GM19455 (cell line): ENCODE results near the gene EDEM3.
A peak's percentile ranks its signal among the peaks of the same experiment; 100 is the strongest.

ENCODE experiments used
- ATAC-seq: cut with Tn5 transposase; IDR thresholded peaks from one replicate; pipeline ENCODE4 v1.9.1; 2021; ENCODE audit not compliant: unreplicated experiment

Gene EDEM3

GRCh38 chr1:184743062-184743756 lies 11.4 kb downstream of the EDEM3 start:
- ATAC-seq, result peak; percentile 60

GRCh38 chr1:184740344-184740743 lies 14.3 kb downstream of the EDEM3 start:
- no peak for ATAC-seq

DNA sequence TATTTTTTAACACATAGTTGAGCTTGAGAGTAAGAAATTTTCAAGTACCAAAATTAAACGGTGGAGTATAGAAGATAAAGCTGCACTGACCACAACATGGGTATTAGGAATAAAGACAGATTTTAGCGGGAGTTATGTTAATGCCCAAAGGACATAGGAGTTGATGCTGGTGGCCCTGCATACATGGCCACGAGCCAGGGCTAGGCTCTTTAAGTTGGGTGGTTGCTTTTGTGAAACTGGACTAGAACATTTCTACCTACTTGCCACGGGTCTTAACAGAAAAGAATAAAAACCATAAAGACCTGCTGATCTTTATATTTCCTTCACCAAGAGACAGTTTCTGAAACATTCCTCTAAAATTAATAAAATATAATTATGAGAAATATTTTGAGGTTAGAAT lies 14.9 kb downstream of the EDEM3 start:
- no peak for ATAC-seq

GRCh38 chr1:184739070-184739469 lies 15.6 kb downstream of the EDEM3 start:
- ATAC-seq, result no peak

DNA sequence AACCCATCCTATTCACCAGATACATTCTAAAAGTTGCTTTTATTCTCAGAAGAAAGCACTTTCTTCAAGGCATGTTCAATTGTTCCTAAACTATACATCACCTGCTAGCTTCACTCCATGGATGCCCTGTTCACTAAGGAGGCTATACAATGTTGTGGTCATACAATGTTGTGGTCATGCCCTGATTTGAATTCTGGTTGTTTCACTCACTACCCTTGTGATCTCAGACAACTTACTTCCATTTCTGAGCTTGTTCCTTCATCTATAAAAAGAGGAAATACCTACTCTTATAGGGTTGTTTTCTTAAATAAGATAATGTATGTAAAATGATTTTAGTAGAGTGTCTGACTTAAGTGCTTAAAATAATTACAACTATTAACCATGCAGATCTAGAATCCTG lies 19.7 kb downstream of the EDEM3 start:
- ATAC-seq, result no peak

- ATAC-seq, result no peak
These were observed 29.8 kb downstream of the EDEM3 start for GRCh38 chr1:184724843-184725242.

DNA sequence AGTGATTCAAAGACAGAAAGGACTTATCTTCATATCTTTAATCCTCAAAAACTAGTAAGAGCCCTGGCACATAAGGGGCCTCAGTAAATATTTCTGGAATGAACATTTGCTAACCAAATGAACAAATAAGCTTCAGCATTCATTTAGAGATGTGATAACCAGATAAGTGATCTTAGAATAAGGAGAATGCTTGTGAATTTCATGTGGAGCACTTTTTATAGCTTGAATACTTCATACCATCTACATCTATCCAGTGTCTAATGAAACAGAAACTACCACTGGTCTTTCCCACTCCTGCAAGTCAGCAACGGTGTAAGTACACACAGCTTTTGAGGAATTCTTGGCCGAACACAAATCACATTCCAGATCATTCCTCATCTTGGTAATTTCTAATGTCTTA lies 38.5 kb downstream of the EDEM3 start:
- ATAC-seq, result no peak

- no peak for ATAC-seq
These were observed 45.2 kb downstream of the EDEM3 start for GRCh38 chr1:184709418-184709817.

DNA sequence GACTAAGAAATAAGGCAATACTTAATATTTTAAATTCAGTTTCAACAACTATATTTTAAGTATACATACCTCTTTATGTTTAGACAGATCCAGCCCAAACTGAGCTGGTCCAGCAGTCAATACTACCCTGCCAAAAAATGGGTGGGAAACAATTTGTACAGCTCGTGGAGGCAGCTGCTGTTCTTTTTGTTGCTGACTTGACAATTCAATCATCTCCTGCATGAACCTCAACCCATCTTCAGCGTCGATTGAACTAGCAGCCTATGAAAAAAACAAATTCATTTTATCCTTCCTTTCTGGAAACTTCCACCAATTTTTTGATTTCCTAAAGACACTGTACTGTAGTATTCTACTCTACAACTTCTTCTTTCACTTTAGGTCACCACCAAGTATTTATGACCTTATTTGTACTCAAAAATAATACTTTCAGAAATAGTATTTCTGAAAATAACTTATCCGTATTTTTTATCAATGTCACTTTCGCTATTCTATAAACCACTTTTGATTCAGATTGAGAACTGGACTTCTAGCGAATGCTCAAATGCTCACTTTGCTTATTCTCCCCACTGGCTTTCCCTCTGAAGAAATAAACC lies 46.5 kb downstream of the EDEM3 start:
- ATAC-seq, result no peak

DNA sequence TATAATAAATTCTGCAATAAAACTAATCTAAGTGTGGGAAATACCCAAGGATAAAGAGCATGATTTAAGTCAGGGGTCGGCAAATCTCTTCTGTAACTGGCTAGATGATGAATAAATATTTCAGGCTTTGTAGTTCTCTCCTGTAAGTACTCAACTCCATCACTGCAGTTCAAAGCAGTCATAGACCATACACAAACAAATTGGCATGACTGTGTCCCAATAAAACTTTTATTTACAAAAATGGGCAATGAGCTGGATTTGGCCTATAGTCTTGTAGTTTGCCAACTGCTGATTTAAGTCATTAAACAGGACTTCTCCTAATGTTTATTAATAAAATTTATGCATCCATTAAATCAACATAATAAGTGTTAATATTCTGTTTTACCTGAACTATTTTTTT lies 49.4 kb downstream of the EDEM3 start:
- no peak for ATAC-seq

DNA sequence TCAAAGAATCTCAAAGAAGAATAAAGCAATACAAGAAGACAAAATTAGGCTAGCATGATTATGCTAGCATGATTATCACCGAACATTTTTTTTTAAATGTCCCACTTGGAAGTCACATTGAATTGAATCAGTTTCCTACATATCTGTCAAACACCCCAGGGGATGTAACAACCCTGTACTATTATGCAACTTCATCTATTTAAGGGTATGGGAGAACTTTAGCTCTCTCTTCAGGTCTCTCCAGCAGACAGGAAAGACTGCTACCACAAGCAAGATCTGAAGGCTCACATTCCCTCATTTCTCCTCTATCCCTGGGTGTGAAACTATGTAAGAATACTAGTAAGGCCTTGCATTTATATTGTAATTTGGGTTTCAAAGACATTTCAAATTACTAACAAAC lies 52.8 kb downstream of the EDEM3 start:
- ATAC-seq, result no peak

GRCh38 chr1:184698969-184699368 lies 55.7 kb downstream of the EDEM3 start:
- ATAC-seq, result no peak

DNA sequence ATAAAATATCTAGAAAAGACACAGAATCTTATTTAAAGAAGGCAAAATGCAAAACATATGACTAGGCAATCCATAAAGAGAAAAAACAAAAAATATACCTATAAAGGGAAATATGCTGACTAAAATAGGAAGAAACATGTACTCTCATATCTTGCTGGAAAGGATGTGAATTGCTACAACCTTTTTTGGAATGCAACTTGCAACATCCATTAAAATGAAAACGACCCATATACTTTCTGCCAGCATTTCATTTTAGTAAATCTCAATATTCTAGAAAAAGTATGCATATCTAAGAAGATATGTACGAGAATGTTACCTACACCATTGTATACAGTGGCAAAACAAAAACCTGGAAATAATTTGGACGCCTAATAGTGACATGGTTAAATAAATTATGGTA lies 56.6 kb downstream of the EDEM3 start:
- ATAC-seq, result no peak

- no peak for ATAC-seq
These were observed 58.3 kb downstream of the EDEM3 start for GRCh38 chr1:184696403-184696802.

- ATAC-seq, result no peak
These were observed 59.6 kb downstream of the EDEM3 start for GRCh38 chr1:184695023-184695422.

GRCh38 chr1:184693011-184693410 lies 61.6 kb downstream of the EDEM3 start:
- no peak for ATAC-seq

GRCh38 chr1:184691719-184692324 lies 62.8 kb downstream of the EDEM3 start:
- no peak for ATAC-seq

DNA sequence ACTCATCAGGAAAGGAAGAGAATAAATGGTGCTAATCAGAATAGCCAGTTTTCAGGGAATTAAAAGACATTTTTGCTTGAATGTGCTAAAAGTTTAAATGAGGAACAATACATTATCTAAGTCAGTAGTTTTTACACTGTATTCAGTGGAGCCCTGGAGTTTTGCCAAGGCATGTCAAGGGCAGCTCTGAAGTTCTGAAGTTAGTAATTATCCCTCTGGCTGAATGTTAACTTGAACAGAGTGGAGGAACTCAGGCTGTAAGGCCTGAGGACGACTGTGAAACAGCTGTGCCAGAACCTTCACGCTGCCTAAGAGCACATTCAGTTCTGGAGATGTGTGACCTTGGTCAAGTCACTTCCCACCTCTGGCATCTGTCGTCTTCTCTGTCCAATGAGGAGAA lies 68.1 kb downstream of the EDEM3 start:
- no peak for ATAC-seq

DNA sequence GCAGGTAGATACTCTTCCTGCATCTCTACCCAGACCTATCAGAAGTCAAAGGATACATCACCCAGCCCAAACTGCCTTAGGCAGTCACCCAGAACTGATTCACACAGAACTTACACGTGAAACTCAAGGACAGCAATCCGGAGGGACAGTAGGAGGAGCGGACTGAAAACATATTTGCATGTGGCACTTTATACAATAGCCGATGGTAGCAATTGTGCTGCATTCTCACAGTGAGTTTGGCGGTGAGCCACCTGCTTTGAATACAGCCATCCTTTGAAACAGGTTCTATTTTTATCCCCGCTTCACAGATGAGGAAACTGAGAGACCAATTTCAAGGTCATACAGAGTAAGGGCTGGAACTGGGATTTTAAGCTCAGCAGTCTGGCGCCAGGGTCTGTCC lies 69.5 kb downstream of the EDEM3 start:
- peak; percentile 82 for ATAC-seq

GRCh38 chr1:184684285-184685074 lies 70.2 kb downstream of the EDEM3 start:
- no peak for ATAC-seq

- no peak for ATAC-seq
These were observed 71.7 kb downstream of the EDEM3 start for GRCh38 chr1:184682956-184683355.
